Neural progenitor cell (in vitro differentiated cells): ENCODE data around the gene BMF. TPM values are rescaled to one million over a fixed set of nuclear protein-coding genes. Genes with fewer than 3 reads are reported as not detected.

Source experiments
- DNase-seq: peaks from one replicate; pipeline ENCODE4 v3.0.0-alpha.2; 2016; ENCODE audit warnings: low spot score
- H2AFZ ChIP-seq: fragments of 200-600 bp; sonication (generic); replicated peaks from 2 replicates; pipeline ENCODE4 v1.6.1; 2016; ENCODE audit warnings: antibody characterized with exemption
- H3F3A ChIP-seq: fragments of 200-600 bp; sonication (generic); 2 replicates; pipeline ENCODE4 v1.6.1; 2016; ENCODE audit warnings: antibody characterized with exemption, low read depth
- H3K27ac ChIP-seq: fragments of 200-600 bp; sonication (generic); 2 replicates; pipeline ENCODE4 v1.5.1; 2016; ENCODE audit warnings: mild to moderate bottlenecking
- H3K27me3 ChIP-seq: fragments of 200-600 bp; sonication (generic); 2 replicates; pipeline ENCODE4 v1.6.1; 2016; ENCODE audit warnings: mild to moderate bottlenecking, moderate library complexity
- H3K36me3 ChIP-seq: fragments of 200-600 bp; sonication (generic); 2 replicates; pipeline ENCODE4 v1.5.1; 2016
- H3K4me1 ChIP-seq: fragments of 200-600 bp; sonication (generic); 2 replicates; pipeline ENCODE4 v1.6.1; 2016; ENCODE audit warnings: mixed run types
- H3K4me2 ChIP-seq: fragments of 200-600 bp; sonication (generic); 2 replicates; pipeline ENCODE4 v1.6.1; 2016
- H3K4me3 ChIP-seq: fragments of 200-600 bp; sonication (generic); 2 replicates; pipeline ENCODE4 v1.5.1; 2016
- H3K79me2 ChIP-seq: fragments of 200-600 bp; sonication (generic); 2 replicates; pipeline ENCODE4 v1.6.1; 2016; ENCODE audit warnings: low read depth
- H3K9ac ChIP-seq: fragments of 200-600 bp; sonication (generic); 2 replicates; pipeline ENCODE4 v1.6.1; 2016
- H3K9me3 ChIP-seq: fragments of 200-600 bp; sonication (generic); 2 replicates; pipeline ENCODE4 v1.5.1; 2016; ENCODE audit warnings: low read depth
- H4K20me1 ChIP-seq: fragments of 200-600 bp; sonication (generic); 2 replicates; pipeline ENCODE4 v1.6.1; 2016; ENCODE audit warnings: low read depth
- H3K27ac Mint-ChIP-seq: 3 replicates; pipeline ENCODE4 v1.8.0; 2021; ENCODE audit warnings: mixed read lengths
- H3K27me3 Mint-ChIP-seq: 2 replicates; pipeline ENCODE4 v1.8.0; 2022; ENCODE audit warnings: low read depth, mild to moderate bottlenecking, inconsistent platforms, moderate library complexity, mixed read lengths; ENCODE audit not compliant: insufficient read depth
- H3K36me3 Mint-ChIP-seq: 3 replicates; pipeline ENCODE4 v1.8.0; 2021; ENCODE audit warnings: mixed read lengths
- H3K4me1 Mint-ChIP-seq: 3 replicates; pipeline ENCODE4 v1.8.0; 2021; ENCODE audit warnings: mixed read lengths
- H3K4me3 Mint-ChIP-seq: 3 replicates; pipeline ENCODE4 v1.8.0; 2021; ENCODE audit warnings: mild to moderate bottlenecking, moderate library complexity, mixed read lengths
- H3K9me3 Mint-ChIP-seq: 3 replicates; pipeline ENCODE4 v1.8.0; 2020; ENCODE audit warnings: mixed read lengths
- CTCF ChIP-seq: fragments of 200-600 bp; sonication (generic); IDR thresholded peaks from 2 replicates; pipeline ENCODE4 v1.5.1; 2017; ENCODE audit warnings: antibody characterized with exemption, mild to moderate bottlenecking
- EZH2 ChIP-seq: fragments of 200-600 bp; sonication (generic); IDR thresholded peaks from 2 replicates; pipeline ENCODE4 v1.6.1; 2017; ENCODE audit warnings: antibody characterized with exemption, mild to moderate bottlenecking, moderate library complexity
- EZH2phosphoT487 ChIP-seq: fragments of 200-600 bp; sonication (generic); IDR thresholded peaks from 2 replicates; pipeline ENCODE4 v1.6.1; 2017; ENCODE audit warnings: antibody characterized with exemption
- total RNA-seq: library from RNA; depleted of rRNA; stranded (reverse); fragments of >200 nt; gene quantifications from 2 replicates; pipeline ENCODE4 v1.2.3, GENCODE V29; 2015; ENCODE audit warnings: low replicate concordance

The BMF gene
- total RNA-seq, 1 donor from 2014 or later, result 8.0 TPM

- Histone ChIP-seq H3K9me3 (no peaks in the 10 kb centered on the region), H3K9ac (no peak overlapping the region), H3K79me2 (no peaks in the 10 kb centered on the region), H3K36me3 (no peaks in the 10 kb centered on the region), H3K4me3 (no peak overlapping the region), H4K20me1 (no peaks in the 10 kb centered on the region), H2AFZ (no peak overlapping the region), H3K4me1 (peaks cover 21% of the 10 kb centered on the region), H3F3A (no peaks in the 10 kb centered on the region), H3K4me2 (no peak overlapping the region), H3K27me3 (no peaks in the 10 kb centered on the region), H3K27ac (no peak overlapping the region)
- H3K4me3 Mint-ChIP-seq, result no peak overlapping the region
- H3K4me1 Mint-ChIP-seq, result peaks cover 31% of the 10 kb centered on the region
- H3K9me3 Mint-ChIP-seq, result no peaks in the 10 kb centered on the region
- H3K27me3 Mint-ChIP-seq, result peaks cover 7% of the 10 kb centered on the region
- H3K27ac Mint-ChIP-seq, result no peak overlapping the region
- no peak for DNase-seq
- peaks cover 1% of the 10 kb centered on the region for H3K36me3 Mint-ChIP-seq
- TF ChIP-seq EZH2 (no peak), EZH2phosphoT487 (no peak), CTCF (no peak)
Observed at GRCh38 chr15:40058476-40059140, 50.1 kb downstream of the BMF start.

- no peak overlapping the region for H3K9ac ChIP-seq
- H3K4me1 ChIP-seq, result peaks cover 21% of the 10 kb centered on the region
- TF ChIP-seq EZH2phosphoT487 (no peak), CTCF (no peak), EZH2 (no peak)
- DNase-seq, result no peak
- no peaks in the 10 kb centered on the region for H3K36me3 ChIP-seq
- Mint-ChIP-seq H3K9me3 (no peaks in the 10 kb centered on the region), H3K4me1 (peaks cover 49% of the 10 kb centered on the region), H3K36me3 (peaks cover 1% of the 10 kb centered on the region), H3K27ac (no peak overlapping the region), H3K4me3 (no peak overlapping the region), H3K27me3 (peaks cover 9% of the 10 kb centered on the region)
- no peak overlapping the region for H3K4me2 ChIP-seq
- no peak overlapping the region for H3K4me3 ChIP-seq
- no peaks in the 10 kb centered on the region for H3K9me3 ChIP-seq
- H3F3A ChIP-seq, result peaks cover 13% of the 10 kb centered on the region
- H3K27me3 ChIP-seq, result no peaks in the 10 kb centered on the region
- H3K79me2 ChIP-seq, result no peaks in the 10 kb centered on the region
- H2AFZ ChIP-seq, result no peak overlapping the region
- H3K27ac ChIP-seq, result no peak overlapping the region
- no peaks in the 10 kb centered on the region for H4K20me1 ChIP-seq
Observed at GRCh38 chr15:40055576-40056293, 52.9 kb downstream of the BMF start.

GRCh38 chr15:40054855-40055575 lies 53.7 kb downstream of the BMF start:
- Mint-ChIP-seq H3K4me3 (no peak overlapping the region), H3K9me3 (peaks cover 2% of the 10 kb centered on the region), H3K36me3 (peaks cover 4% of the 10 kb centered on the region), H3K27me3 (peaks cover 12% of the 10 kb centered on the region), H3K4me1 (peaks cover 52% of the 10 kb centered on the region), H3K27ac (peak overlapping the region; percentile 69)
- TF ChIP-seq CTCF, result no peak
- TF ChIP-seq EZH2phosphoT487, result no peak
- no peaks in the 10 kb centered on the region for H3K27me3 ChIP-seq
- H2AFZ ChIP-seq, result no peak overlapping the region
- H3K4me2 ChIP-seq, result peak overlapping the region; percentile 8
- DNase-seq, result peak; percentile 73
- H3K27ac ChIP-seq, result no peak overlapping the region
- peaks cover 13% of the 10 kb centered on the region for H3F3A ChIP-seq
- no peaks in the 10 kb centered on the region for H4K20me1 ChIP-seq
- peaks cover 21% of the 10 kb centered on the region for H3K4me1 ChIP-seq
- no peaks in the 10 kb centered on the region for H3K9me3 ChIP-seq
- no peak overlapping the region for H3K9ac ChIP-seq
- no peaks in the 10 kb centered on the region for H3K36me3 ChIP-seq
- no peak overlapping the region for H3K4me3 ChIP-seq
- H3K79me2 ChIP-seq, result no peaks in the 10 kb centered on the region
